Gastrocnemius medialis (tissue), 4 donors: ENCODE results near the gene PAPOLA.

Source experiments
- CTCF ChIP-seq, 5 experiments: fragments of 450-650 bp in 3 of 5; fragments of 200-600 bp in 2 of 5; sonication (generic) in 2 of 5; IDR thresholded peaks in 4 of 5; conservative IDR thresholded peaks in 1 of 5; 1 replicate in 4 of 5; 2 replicates in 1 of 5; pipeline ENCODE4 v1.5.1; 2016 to 2019; ENCODE audit warnings: antibody characterized with exemption in 5 of 5, mild to moderate bottlenecking in 3 of 5, moderate library complexity in 3 of 5
- POLR2A ChIP-seq, 2 donors: fragments of 450-650 bp; IDR thresholded peaks; one replicate each; pipeline ENCODE4 v1.6.1; 2017; ENCODE audit warnings: antibody characterized with exemption in 2 of 2, mild to moderate bottlenecking in 2 of 2, moderate library complexity in 2 of 2

- TF ChIP-seq CTCF (IDR thresholded peaks at IDR 0.05 in 4 of 5, conservative IDR thresholded peaks at IDR 0.05 in 1 of 5) (no peak), POLR2A (IDR thresholded peaks at IDR 0.05) (no peak)
These were observed 76.4 kb downstream of the PAPOLA start for GRCh38 chr14:96578619-96579018.
